ENCODE results near the gene MOB3C.
"Not testable (repeated sequence)": the region's sequence is repeated elsewhere in the genome, so short reads cannot be mapped to it uniquely, and the experiment has no call there.

Gene MOB3C

DNA sequence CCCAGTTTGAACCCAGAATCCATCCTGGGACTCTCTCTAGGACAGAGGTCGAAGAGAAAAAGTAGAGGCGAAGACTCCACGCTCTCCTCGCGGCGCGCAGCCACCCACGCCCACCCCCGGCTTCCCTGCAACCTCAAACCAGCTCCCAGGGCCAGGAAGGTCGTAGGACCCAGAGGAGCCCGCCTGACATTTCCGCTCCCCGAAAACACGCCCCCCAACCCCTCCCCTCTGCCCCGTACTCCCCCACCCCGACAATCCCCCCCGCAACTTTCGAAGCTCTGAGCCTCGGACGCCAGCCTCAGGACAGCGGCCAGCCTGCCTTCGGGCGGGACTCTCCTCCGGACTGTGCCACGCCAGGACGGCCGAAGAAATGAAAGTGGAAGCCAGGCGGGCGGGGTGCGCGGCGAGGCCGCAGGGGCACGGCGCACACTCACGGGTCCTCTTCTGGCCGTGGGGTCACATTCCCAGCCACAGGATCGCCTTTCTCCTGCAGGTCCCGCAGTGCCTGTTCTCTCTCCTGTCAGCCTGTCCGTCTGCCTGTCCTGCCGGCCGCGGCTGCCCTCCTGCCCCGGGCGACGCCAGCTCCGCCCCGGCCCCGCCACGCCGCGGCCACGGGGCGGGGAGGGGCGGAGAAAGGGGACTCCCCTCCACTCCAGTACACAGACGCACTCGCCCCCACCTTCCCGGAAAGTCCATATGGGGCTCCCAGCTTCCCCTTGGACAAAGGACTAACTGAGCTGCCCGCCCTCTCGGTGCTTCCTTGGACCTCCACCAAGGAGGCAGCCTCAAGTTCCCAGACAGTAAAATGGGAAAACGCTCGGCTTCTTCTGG is at the start of gene MOB3C:
Gene MOB3C (minus strand): TSS at position 535 of the 831 bp plus-strand sequence. CDS start 3,490 bp downstream, outside the sequence.
- peak; percentile 26 to 48 for DNase-seq (ENCODE audit: extremely low read depth in 1 of 2, low read depth in 1 of 2)

- DNase-seq (ENCODE audit: extremely low read depth in 1 of 2, low read depth in 1 of 2) = no peak
Observed at GRCh38 chr1:46665983-46666382, 49.4 kb upstream of the MOB3C start.

GRCh38 chr1:46662919-46663318 is 46.3 kb upstream of the MOB3C start:
- DNase-seq (ENCODE audit: extremely low read depth in 1 of 2, low read depth in 1 of 2) = not testable (repeated sequence)

DNA sequence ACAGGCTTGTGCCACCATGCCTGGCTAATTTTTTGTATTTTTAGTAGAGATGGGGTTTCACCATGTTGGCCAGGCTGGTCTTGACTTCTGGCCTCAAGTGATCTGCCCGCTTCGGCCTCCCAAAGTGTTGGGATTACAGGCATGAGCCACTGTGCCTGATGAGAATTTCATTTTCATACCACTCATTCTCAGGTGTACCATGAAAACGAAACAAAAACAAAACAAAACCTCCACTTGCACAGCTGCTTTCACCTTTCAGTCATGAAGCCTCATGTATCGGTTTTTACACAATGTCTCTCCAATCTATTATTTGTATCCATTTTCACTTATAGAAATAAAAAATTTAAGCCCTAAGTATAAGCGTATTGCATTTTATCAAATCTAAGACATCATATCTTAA is 43.5 kb upstream of the MOB3C start:
- not testable (repeated sequence) for DNase-seq (ENCODE audit: extremely low read depth in 1 of 2, low read depth in 1 of 2)

- DNase-seq (ENCODE audit: extremely low read depth in 1 of 2, low read depth in 1 of 2) = no peak
Observed at GRCh38 chr1:46659307-46659870, 42.8 kb upstream of the MOB3C start.

GRCh38 chr1:46657775-46658174 is 41.2 kb upstream of the MOB3C start:
- DNase-seq (ENCODE audit: extremely low read depth in 1 of 2, low read depth in 1 of 2) = no peak

DNA sequence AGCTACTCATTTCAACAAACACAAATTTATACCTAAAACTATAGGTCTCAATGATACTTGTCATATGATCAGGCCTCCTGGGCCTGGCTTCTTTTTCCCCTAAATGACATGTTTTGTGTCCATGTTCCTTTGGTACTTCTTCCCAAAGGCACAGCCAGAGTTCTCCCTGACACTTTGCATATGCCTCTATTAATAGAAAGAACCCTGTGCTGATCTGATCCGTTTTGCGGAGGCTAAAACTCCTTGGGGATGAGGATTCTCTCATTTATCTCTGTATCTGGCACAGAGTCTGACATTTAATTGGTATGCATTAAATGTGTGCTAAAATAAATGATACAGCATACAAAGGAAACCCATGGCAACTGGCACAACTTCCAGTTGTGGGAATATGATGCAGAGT is 40.0 kb upstream of the MOB3C start:
- DNase-seq (ENCODE audit: extremely low read depth in 1 of 2, low read depth in 1 of 2) = no peak

DNA sequence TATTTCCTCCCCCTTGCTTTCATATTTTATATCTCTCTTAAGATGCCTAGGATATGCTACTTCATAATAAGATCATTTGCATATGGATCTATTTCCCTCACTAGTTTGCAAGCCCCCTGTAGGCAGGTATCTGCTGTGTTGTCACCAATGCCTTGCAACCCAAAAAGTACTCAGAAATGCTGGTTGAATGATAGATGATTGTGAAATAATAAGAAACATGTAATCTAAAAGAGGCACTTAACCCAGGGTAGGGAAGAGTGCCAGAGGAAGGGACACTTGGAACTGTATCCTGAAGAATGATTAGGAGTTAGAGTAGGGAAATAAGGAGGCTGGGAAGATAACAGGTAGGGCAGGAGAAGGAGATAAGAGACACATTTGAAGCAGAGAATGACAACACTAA is 39.2 kb upstream of the MOB3C start:
- DNase-seq (ENCODE audit: extremely low read depth in 1 of 2, low read depth in 1 of 2) = no peak

GRCh38 chr1:46654698-46655097 is 38.1 kb upstream of the MOB3C start:
- not testable (repeated sequence) for DNase-seq (ENCODE audit: extremely low read depth in 1 of 2, low read depth in 1 of 2)

GRCh38 chr1:46654012-46654411 is 37.4 kb upstream of the MOB3C start:
- DNase-seq (ENCODE audit: extremely low read depth in 1 of 2, low read depth in 1 of 2) = no peak

DNA sequence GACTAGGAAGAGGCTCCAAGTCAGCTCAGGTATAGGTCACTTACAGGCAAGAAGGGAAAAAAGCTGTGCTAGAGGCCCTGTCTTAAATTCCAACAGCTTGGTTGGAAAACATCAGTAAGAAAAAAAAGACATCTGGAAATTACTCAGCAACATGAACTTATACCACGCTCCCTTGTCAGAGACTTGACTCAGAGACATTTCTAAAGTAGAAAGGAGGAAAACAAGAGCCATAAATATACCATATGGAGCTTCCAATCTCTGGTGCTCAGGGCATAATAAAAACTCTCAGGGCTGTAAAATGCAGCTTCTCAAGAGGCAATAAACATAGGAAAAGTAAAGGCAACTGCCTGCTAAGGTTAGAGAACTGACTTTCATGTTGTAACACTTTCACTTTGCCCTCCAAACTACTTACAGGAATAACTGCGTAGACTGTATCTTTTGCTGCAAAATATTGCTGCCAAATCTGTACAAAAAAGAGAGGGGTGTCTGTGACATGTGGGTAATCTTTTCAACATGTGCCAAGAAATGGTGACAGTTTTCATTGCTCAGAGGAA is 36.9 kb upstream of the MOB3C start:
- DNase-seq (ENCODE audit: extremely low read depth in 1 of 2, low read depth in 1 of 2) = no peak

DNA sequence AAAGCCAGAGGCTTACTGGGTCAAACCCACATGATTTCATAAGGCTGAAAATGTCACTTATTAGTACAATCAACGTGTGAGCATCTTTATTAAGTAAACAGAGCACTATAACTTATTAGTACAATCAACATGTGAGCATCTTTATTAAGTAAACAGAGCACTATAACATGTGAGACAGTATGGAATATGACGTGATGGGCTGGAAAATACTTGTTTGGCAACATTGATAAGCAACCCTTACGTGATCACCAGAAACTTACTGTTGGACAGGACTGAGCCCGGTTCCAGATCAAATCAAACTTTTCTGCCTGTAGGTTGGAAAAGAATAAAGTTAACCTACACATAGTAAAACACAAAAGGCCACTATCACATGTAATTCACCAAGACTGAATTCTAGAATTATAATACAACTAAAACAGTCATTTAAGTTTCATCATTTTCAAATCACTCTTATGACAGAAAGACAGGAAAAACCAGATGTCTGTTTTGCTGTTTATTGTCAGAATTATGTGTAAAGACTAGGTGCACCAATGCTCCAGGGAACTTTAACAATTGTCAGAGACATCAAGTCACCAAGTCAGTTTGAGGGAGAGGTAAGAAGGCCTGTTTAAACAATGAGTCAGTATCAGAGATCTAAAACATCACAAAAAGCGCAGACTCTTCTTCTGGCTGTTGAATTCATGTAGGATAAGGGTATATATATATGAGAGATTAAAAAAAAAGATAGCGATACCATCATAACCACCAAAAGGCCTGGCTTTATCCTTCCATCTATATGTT is 35.9 kb upstream of the MOB3C start:
- no peak for DNase-seq (ENCODE audit: extremely low read depth in 1 of 2, low read depth in 1 of 2)

- DNase-seq (ENCODE audit: extremely low read depth in 1 of 2, low read depth in 1 of 2) = not testable (repeated sequence)
Observed at GRCh38 chr1:46651152-46651551, 34.5 kb upstream of the MOB3C start.

DNA sequence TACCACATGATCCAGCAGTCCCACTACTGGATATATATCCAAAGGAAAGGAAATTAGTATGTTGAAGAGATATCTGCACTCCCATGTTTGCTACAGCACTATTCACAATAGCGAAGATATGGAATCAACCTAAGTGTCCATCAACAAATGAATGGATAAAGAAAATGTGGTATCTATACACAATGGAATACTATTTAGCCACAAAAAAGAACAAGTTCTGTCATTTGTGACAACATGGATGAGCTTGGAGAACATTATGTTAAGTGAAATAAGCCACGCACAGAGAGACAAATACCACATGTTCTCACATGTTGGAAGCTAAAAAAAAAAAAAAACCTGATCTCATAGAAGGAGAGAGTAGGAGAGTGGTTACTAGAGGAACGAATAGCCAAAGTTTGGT is 33.9 kb upstream of the MOB3C start:
- no peak for DNase-seq (ENCODE audit: extremely low read depth in 1 of 2, low read depth in 1 of 2)

GRCh38 chr1:46649764-46650163 is 33.2 kb upstream of the MOB3C start:
- DNase-seq (ENCODE audit: extremely low read depth in 1 of 2, low read depth in 1 of 2) = no peak

- no peak for DNase-seq (ENCODE audit: extremely low read depth in 1 of 2, low read depth in 1 of 2)
Observed at GRCh38 chr1:46647611-46648010, 31.0 kb upstream of the MOB3C start.

- DNase-seq (ENCODE audit: extremely low read depth in 1 of 2, low read depth in 1 of 2) = no peak
Observed at GRCh38 chr1:46646844-46647243, 30.2 kb upstream of the MOB3C start.

DNA sequence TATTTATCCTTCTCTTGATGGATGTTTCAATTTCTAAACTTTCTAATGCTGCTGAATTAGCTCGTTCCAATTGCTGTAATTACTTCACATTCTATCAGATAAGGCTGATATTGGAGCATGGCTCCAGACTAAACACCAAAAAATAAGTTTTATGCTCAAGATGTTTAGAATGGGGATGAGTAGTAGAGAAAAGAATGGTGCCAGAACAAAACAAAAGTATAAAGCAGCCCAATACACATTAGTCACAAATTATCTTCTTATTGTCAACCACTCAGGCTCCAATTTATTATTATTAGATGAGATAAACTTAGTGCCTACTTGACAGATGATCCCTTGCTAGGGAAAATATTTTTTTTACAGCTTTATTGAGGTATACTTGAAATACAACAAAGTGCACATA is 29.7 kb upstream of the MOB3C start:
- DNase-seq (ENCODE audit: extremely low read depth in 1 of 2, low read depth in 1 of 2) = no peak

DNA sequence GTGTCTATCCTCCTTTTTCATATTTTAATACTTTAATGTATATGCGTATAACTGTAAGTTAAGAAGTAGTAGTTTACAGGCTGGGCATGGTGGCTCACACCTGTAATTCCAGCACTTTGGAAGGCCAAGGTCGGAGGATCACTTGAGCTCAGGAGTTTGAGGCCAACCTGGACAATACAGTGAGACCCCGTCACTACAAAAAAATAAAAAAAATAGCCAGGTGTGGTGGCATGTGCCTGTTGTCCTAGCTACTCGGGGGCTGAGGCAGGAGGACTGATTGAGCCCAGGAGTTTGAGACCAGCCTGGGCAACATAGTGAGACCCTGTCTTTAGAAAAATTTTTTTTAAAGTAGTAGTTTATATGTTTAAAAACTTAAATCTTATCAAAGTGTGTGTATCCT is 29.2 kb upstream of the MOB3C start:
- no peak for DNase-seq (ENCODE audit: extremely low read depth in 1 of 2, low read depth in 1 of 2)

- no peak for DNase-seq (ENCODE audit: extremely low read depth in 1 of 2, low read depth in 1 of 2)
Observed at GRCh38 chr1:46643368-46643775, 26.8 kb upstream of the MOB3C start.

DNA sequence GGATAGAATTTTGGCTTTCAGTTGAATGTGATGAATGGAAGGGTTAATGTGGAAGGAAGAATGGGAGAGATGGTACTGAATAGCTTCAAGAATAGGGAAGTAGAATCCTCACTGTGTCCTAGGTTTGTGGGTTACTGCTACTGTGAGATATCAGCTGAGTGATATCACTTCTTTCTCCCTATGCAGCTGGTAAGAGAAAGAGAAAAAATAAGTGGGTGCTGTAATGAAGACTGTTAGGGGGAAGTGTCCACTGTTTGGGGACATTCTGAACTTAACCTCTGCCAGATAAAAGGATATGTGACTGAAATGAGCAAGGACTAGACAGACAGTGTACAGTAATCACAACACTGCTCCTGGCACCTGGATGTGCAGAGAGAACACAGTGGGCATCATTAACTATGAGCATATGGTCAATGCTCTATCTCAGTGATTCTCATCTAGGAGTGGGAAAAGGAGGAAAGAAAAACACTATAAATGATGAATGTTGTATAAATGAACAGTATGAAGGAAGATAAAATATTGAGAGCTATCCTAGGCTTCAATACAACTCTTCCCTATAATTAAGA is 25.6 kb upstream of the MOB3C start:
- no peak for DNase-seq (ENCODE audit: extremely low read depth in 1 of 2, low read depth in 1 of 2)
